Measurements from ENCODE around the gene CAMK2A.

CAMK2A gene

DNA sequence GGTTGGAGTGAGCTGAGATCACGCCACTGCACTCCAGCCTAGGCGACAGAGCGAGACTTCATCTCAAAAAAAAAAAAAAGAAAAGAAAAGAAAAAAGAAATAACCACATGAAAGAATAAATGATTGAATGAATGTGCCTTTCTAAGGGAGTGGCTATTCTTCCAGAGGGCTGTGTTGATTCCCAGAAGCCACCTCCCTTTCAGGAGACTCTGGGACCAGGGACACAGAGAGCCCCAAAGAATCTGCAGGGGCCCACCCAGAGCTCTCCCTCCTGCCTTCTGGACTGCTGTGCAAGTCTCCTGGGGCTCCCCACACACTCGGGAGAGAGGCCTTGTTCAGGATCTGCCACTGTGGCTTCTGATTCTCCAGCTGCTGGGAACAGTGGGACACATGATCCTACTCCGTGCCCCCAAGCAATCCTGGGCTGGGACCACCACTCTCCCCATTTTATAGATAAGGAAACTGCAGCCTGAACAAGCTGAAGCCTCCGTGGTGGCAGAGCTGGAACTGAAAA is 23.6 kb downstream of the CAMK2A start:
- no peak for TF ChIP-seq TAF1 (IDR thresholded peaks at IDR 0.05; ENCODE audit: borderline replicate concordance, insufficient read depth, low read length)
- TF ChIP-seq, protein P1, sequence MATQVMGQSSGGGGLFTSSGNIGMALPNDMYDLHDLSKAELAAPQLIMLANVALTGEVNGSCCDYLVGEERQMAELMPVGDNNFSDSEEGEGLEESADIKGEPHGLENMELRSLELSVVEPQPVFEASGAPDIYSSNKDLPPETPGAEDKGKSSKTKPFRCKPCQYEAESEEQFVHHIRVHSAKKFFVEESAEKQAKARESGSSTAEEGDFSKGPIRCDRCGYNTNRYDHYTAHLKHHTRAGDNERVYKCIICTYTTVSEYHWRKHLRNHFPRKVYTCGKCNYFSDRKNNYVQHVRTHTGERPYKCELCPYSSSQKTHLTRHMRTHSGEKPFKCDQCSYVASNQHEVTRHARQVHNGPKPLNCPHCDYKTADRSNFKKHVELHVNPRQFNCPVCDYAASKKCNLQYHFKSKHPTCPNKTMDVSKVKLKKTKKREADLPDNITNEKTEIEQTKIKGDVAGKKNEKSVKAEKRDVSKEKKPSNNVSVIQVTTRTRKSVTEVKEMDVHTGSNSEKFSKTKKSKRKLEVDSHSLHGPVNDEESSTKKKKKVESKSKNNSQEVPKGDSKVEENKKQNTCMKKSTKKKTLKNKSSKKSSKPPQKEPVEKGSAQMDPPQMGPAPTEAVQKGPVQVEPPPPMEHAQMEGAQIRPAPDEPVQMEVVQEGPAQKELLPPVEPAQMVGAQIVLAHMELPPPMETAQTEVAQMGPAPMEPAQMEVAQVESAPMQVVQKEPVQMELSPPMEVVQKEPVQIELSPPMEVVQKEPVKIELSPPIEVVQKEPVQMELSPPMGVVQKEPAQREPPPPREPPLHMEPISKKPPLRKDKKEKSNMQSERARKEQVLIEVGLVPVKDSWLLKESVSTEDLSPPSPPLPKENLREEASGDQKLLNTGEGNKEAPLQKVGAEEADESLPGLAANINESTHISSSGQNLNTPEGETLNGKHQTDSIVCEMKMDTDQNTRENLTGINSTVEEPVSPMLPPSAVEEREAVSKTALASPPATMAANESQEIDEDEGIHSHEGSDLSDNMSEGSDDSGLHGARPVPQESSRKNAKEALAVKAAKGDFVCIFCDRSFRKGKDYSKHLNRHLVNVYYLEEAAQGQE (IDR thresholded peaks at IDR 0.05; ENCODE audit: insufficient read depth in 1 of 2, low read depth in 2 of 2, low read length in 2 of 2): no peak
- TF ChIP-seq SIN3A (IDR thresholded peaks at IDR 0.05; ENCODE audit: borderline replicate concordance, insufficient read depth, low read length): no peak
- no peak for TF ChIP-seq FOXP2 (optimal IDR thresholded peaks at IDR 0.05; ENCODE audit: borderline replicate concordance, extremely low read depth, extremely low read length, insufficient read depth)
- no peak for TF ChIP-seq POLR2AphosphoS5 (IDR thresholded peaks at IDR 0.05; ENCODE audit: low read depth, low read length)

DNA sequence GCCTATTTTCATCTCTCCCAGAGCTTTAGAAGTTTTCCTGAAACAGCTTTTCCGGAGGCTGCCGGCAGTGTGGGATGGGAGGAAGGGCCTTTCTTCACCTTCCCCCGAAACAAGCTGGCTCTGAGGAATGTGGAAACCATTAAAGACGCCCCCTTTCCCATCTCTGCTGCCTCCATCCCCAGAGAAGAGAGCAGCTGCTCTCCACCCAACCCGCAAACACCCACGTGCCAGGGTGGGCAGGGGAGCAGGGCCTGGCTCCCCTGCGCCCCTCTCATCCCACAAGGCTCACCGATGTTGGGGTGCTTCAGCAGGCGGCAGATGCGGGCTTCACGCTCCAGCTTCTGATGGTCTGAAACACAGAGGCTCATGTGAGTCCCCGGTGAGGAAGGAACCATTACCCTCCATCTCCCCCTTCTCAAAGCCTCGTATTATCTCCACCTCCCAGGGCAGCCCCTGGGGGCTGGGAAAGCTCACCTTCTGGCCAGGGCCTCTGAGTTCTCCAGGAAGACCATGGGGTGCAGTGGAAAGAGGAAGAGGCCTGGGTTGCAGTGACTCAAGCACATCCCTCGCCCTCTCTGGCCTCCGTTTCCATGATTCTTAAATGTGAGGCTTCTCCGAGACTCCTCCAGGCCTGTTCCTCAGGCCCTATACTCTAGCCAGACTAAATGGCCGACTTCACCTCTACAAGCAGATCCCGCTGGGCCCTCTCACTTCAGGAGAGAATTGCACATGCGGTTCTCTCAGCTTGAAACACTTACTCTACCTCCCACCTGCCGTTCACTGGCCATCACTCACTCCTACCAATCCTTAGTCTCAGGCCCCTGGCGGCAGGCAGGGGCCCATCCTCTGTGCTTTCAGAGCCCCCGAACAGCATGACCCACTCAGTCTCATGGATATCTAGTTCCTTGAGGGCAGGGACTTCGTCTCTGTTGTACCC is 24.6 kb downstream of the CAMK2A start:
- no peak for TF ChIP-seq SIN3A (IDR thresholded peaks at IDR 0.05; ENCODE audit: borderline replicate concordance, insufficient read depth, low read length)
- TF ChIP-seq TAF1 (IDR thresholded peaks at IDR 0.05; ENCODE audit: borderline replicate concordance, insufficient read depth, low read length): no peak
- no peak for TF ChIP-seq POLR2AphosphoS5 (IDR thresholded peaks at IDR 0.05; ENCODE audit: low read depth, low read length)
- TF ChIP-seq, protein P1 (IDR thresholded peaks at IDR 0.05; ENCODE audit: insufficient read depth in 1 of 2, low read depth in 2 of 2, low read length in 2 of 2): no peak
- no peak for TF ChIP-seq FOXP2 (optimal IDR thresholded peaks at IDR 0.05; ENCODE audit: borderline replicate concordance, extremely low read depth, extremely low read length, insufficient read depth)

DNA sequence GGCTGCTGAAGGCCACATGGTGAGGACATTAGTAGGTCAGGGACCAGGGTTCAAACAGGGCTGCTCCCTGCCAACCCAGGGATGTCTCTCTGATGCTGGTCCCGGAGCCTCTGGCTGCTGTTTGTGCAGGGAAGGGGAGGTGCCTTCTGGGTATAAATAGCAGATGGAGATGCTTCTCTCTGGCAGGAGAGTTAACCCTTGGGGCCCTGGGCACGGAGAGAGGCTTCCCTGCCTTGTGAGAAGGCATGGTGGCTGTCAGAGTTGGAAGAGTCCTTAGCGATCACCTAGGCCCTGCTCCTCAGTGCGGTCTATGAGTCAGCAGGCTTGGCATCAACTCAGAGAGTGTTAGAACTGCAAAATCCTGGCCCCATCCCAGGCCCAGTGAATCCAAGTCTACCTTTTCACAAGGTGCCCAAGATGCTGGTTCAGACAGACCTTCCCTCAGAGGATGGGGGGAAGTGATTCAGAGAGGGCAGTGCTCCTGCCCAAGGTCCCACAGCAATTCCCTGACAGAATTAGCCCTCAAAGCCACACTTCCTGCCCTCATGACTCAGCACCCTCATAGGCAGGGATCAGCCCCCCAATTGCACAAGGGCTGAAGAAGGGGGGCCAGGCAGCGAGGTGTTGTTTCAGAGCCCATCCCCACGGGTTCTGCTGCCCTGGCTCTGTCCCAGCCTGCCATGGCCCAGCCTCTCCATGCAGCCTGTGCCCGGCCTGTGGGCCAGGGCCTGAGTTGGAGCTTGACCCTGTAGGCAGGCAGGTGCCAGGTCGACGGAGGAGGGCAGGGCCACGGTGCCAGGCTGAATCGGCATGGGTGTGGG is 25.6 kb downstream of the CAMK2A start:
- TF ChIP-seq FOXP2 (optimal IDR thresholded peaks at IDR 0.05; ENCODE audit: borderline replicate concordance, extremely low read depth, extremely low read length, insufficient read depth): no peak
- TF ChIP-seq, protein P1 (IDR thresholded peaks at IDR 0.05; ENCODE audit: insufficient read depth in 1 of 2, low read depth in 2 of 2, low read length in 2 of 2): no peak
- no peak for TF ChIP-seq TAF1 (IDR thresholded peaks at IDR 0.05; ENCODE audit: borderline replicate concordance, insufficient read depth, low read length)
- TF ChIP-seq SIN3A (IDR thresholded peaks at IDR 0.05; ENCODE audit: borderline replicate concordance, insufficient read depth, low read length): no peak
- no peak for TF ChIP-seq POLR2AphosphoS5 (IDR thresholded peaks at IDR 0.05; ENCODE audit: low read depth, low read length)

DNA sequence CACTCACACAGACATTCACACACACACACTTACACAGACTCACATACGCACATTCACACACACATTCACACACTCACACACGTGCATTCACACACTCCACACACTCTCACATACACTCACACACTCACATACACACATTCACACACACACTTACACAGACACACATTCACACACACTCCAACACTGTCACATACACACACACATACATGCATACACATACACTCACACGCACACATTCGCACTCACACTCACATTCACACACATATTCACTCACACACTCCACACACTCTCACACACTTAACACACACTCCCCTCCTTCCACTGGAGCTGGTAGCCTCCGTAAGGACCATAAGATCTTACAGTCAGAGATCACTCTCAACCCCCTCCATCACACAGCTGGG is 26.2 kb downstream of the CAMK2A start:
- TF ChIP-seq SIN3A (IDR thresholded peaks at IDR 0.05; ENCODE audit: borderline replicate concordance, insufficient read depth, low read length) (no peak), FOXP2 (optimal IDR thresholded peaks at IDR 0.05; ENCODE audit: borderline replicate concordance, extremely low read depth, extremely low read length, insufficient read depth) (no peak), TAF1 (IDR thresholded peaks at IDR 0.05; ENCODE audit: borderline replicate concordance, insufficient read depth, low read length) (no peak), POLR2AphosphoS5 (IDR thresholded peaks at IDR 0.05; ENCODE audit: low read depth, low read length) (no peak)
- TF ChIP-seq, protein P1 (IDR thresholded peaks at IDR 0.05; ENCODE audit: insufficient read depth in 1 of 2, low read depth in 2 of 2, low read length in 2 of 2): no peak

Measured in PFSK-1 (cell line).